Ovary (tissue), 3 donors: ENCODE measurements around the gene TIAL1.

Experiments used
- POLR2A ChIP-seq: fragments of 450-650 bp; IDR thresholded peaks from one replicate; pipeline ENCODE4 v1.6.1; 2017; ENCODE audit warnings: antibody characterized with exemption, mild to moderate bottlenecking, moderate library complexity
- TF ChIP-seq, protein P1 (sequence below), 3 donors: fragments of 450-650 bp in 2 of 3; fragments of 200-600 bp in 1 of 3; IDR thresholded peaks; one replicate each; pipeline versions ENCODE4 v1.5.1 to v1.8.0; 2016 to 2022; ENCODE audit warnings: antibody characterized with exemption in 3 of 3, mild to moderate bottlenecking in 1 of 3
- donor health status: DM: no; HTN: no; CAD: no.

DNA sequence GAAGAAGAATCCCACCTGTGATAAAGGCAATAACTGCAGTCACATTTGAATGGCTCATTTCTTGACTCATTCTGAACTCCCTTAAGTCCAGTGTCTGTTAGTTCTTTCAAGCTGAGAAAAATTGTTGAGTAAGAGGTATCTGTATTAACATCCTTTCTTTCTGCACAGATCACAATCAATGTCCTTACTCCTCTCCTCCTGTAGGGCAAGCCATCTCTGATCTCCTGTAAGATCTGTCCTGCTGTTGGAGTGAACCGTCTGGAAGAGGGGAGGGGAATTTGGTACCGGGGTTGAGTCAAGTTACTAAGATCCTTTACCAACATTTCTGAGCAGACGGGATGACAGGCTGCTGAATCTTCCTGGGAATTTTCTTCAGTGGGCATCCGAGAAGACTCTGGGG is 34.7 kb downstream of the TIAL1 start:
- TF ChIP-seq, protein P1, sequence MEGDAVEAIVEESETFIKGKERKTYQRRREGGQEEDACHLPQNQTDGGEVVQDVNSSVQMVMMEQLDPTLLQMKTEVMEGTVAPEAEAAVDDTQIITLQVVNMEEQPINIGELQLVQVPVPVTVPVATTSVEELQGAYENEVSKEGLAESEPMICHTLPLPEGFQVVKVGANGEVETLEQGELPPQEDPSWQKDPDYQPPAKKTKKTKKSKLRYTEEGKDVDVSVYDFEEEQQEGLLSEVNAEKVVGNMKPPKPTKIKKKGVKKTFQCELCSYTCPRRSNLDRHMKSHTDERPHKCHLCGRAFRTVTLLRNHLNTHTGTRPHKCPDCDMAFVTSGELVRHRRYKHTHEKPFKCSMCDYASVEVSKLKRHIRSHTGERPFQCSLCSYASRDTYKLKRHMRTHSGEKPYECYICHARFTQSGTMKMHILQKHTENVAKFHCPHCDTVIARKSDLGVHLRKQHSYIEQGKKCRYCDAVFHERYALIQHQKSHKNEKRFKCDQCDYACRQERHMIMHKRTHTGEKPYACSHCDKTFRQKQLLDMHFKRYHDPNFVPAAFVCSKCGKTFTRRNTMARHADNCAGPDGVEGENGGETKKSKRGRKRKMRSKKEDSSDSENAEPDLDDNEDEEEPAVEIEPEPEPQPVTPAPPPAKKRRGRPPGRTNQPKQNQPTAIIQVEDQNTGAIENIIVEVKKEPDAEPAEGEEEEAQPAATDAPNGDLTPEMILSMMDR (IDR thresholded peaks at IDR 0.05), result no peak
- no peak for TF ChIP-seq POLR2A
